Neural progenitor cell (in vitro differentiated cells): Measurements from ENCODE around the gene OR52E1. TPM values are rescaled to one million over a fixed set of nuclear protein-coding genes. Genes with fewer than 3 reads are reported as not detected.

Experiments
- DNase-seq: peaks from one replicate; pipeline ENCODE4 v3.0.0-alpha.2; 2016; ENCODE audit warnings: low spot score
- H2AFZ ChIP-seq: fragments of 200-600 bp; sonication (generic); replicated peaks from 2 replicates; pipeline ENCODE4 v1.6.1; 2016; ENCODE audit warnings: antibody characterized with exemption
- H3F3A ChIP-seq: fragments of 200-600 bp; sonication (generic); 2 replicates; pipeline ENCODE4 v1.6.1; 2016; ENCODE audit warnings: antibody characterized with exemption, low read depth
- H3K27ac ChIP-seq: fragments of 200-600 bp; sonication (generic); 2 replicates; pipeline ENCODE4 v1.5.1; 2016; ENCODE audit warnings: mild to moderate bottlenecking
- H3K27me3 ChIP-seq: fragments of 200-600 bp; sonication (generic); 2 replicates; pipeline ENCODE4 v1.6.1; 2016; ENCODE audit warnings: mild to moderate bottlenecking, moderate library complexity
- H3K36me3 ChIP-seq: fragments of 200-600 bp; sonication (generic); 2 replicates; pipeline ENCODE4 v1.5.1; 2016
- H3K4me1 ChIP-seq: fragments of 200-600 bp; sonication (generic); 2 replicates; pipeline ENCODE4 v1.6.1; 2016; ENCODE audit warnings: mixed run types
- H3K4me2 ChIP-seq: fragments of 200-600 bp; sonication (generic); 2 replicates; pipeline ENCODE4 v1.6.1; 2016
- H3K4me3 ChIP-seq: fragments of 200-600 bp; sonication (generic); 2 replicates; pipeline ENCODE4 v1.5.1; 2016
- H3K79me2 ChIP-seq: fragments of 200-600 bp; sonication (generic); 2 replicates; pipeline ENCODE4 v1.6.1; 2016; ENCODE audit warnings: low read depth
- H3K9ac ChIP-seq: fragments of 200-600 bp; sonication (generic); 2 replicates; pipeline ENCODE4 v1.6.1; 2016
- H3K9me3 ChIP-seq: fragments of 200-600 bp; sonication (generic); 2 replicates; pipeline ENCODE4 v1.5.1; 2016; ENCODE audit warnings: low read depth
- H4K20me1 ChIP-seq: fragments of 200-600 bp; sonication (generic); 2 replicates; pipeline ENCODE4 v1.6.1; 2016; ENCODE audit warnings: low read depth
- H3K27ac Mint-ChIP-seq: 3 replicates; pipeline ENCODE4 v1.8.0; 2021; ENCODE audit warnings: mixed read lengths
- H3K27me3 Mint-ChIP-seq: 2 replicates; pipeline ENCODE4 v1.8.0; 2022; ENCODE audit warnings: low read depth, mild to moderate bottlenecking, inconsistent platforms, moderate library complexity, mixed read lengths; ENCODE audit not compliant: insufficient read depth
- H3K36me3 Mint-ChIP-seq: 3 replicates; pipeline ENCODE4 v1.8.0; 2021; ENCODE audit warnings: mixed read lengths
- H3K4me1 Mint-ChIP-seq: 3 replicates; pipeline ENCODE4 v1.8.0; 2021; ENCODE audit warnings: mixed read lengths
- H3K4me3 Mint-ChIP-seq: 3 replicates; pipeline ENCODE4 v1.8.0; 2021; ENCODE audit warnings: mild to moderate bottlenecking, moderate library complexity, mixed read lengths
- H3K9me3 Mint-ChIP-seq: 3 replicates; pipeline ENCODE4 v1.8.0; 2020; ENCODE audit warnings: mixed read lengths
- EZH2 ChIP-seq: fragments of 200-600 bp; sonication (generic); IDR thresholded peaks from 2 replicates; pipeline ENCODE4 v1.6.1; 2017; ENCODE audit warnings: antibody characterized with exemption, mild to moderate bottlenecking, moderate library complexity
- EZH2phosphoT487 ChIP-seq: fragments of 200-600 bp; sonication (generic); IDR thresholded peaks from 2 replicates; pipeline ENCODE4 v1.6.1; 2017; ENCODE audit warnings: antibody characterized with exemption
- total RNA-seq: library from RNA; depleted of rRNA; stranded (reverse); fragments of >200 nt; gene quantifications from 2 replicates; pipeline ENCODE4 v1.2.3, GENCODE V29; 2015; ENCODE audit warnings: low replicate concordance
- TF ChIP-seq, protein P1 (sequence below): fragments of 200-600 bp; sonication (generic); IDR thresholded peaks from 2 replicates; pipeline ENCODE4 v1.5.1; 2017; ENCODE audit warnings: antibody characterized with exemption, mild to moderate bottlenecking

OR52E1 gene
- total RNA-seq, 1 donor from 2014 or later = not detected

DNA sequence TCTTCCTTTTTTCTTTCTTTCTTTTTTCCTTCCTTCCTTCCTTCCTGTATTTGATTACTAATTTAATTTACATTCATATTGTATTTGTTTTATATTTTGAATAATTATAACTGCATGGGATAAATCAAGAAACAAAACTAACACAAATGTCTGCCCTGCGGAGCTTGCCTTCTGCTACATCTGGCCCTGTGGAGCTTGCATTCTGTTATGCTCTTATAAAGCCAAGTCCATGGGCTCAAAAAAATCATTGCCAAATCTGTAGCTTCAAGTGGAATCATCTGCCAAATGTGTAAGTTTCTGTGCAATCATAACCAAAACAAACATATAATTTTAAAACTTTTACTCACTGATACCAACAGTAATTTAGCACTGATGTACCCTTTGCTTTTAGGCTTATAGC lies 31.0 kb upstream of the OR52E1 start:
- Mint-ChIP-seq H3K4me1 (no peaks in the 10 kb centered on the region), H3K4me3 (no peak overlapping the region), H3K9me3 (no peaks in the 10 kb centered on the region), H3K27ac (no peak overlapping the region), H3K27me3 (no peaks in the 10 kb centered on the region), H3K36me3 (no peaks in the 10 kb centered on the region)
- Histone ChIP-seq H3K79me2 (no peaks in the 10 kb centered on the region), H3K36me3 (no peaks in the 10 kb centered on the region), H3K9ac (no peak overlapping the region), H3K27ac (no peak overlapping the region), H3F3A (no peaks in the 10 kb centered on the region), H3K4me3 (no peak overlapping the region), H3K4me2 (no peak overlapping the region), H3K4me1 (no peaks in the 10 kb centered on the region), H2AFZ (no peak overlapping the region), H3K9me3 (no peaks in the 10 kb centered on the region), H3K27me3 (no peaks in the 10 kb centered on the region), H4K20me1 (no peaks in the 10 kb centered on the region)
- TF ChIP-seq EZH2 = no peak
- TF ChIP-seq, protein P1, sequence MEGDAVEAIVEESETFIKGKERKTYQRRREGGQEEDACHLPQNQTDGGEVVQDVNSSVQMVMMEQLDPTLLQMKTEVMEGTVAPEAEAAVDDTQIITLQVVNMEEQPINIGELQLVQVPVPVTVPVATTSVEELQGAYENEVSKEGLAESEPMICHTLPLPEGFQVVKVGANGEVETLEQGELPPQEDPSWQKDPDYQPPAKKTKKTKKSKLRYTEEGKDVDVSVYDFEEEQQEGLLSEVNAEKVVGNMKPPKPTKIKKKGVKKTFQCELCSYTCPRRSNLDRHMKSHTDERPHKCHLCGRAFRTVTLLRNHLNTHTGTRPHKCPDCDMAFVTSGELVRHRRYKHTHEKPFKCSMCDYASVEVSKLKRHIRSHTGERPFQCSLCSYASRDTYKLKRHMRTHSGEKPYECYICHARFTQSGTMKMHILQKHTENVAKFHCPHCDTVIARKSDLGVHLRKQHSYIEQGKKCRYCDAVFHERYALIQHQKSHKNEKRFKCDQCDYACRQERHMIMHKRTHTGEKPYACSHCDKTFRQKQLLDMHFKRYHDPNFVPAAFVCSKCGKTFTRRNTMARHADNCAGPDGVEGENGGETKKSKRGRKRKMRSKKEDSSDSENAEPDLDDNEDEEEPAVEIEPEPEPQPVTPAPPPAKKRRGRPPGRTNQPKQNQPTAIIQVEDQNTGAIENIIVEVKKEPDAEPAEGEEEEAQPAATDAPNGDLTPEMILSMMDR = no peak
- TF ChIP-seq EZH2phosphoT487 = no peak
- DNase-seq = no peak

DNA sequence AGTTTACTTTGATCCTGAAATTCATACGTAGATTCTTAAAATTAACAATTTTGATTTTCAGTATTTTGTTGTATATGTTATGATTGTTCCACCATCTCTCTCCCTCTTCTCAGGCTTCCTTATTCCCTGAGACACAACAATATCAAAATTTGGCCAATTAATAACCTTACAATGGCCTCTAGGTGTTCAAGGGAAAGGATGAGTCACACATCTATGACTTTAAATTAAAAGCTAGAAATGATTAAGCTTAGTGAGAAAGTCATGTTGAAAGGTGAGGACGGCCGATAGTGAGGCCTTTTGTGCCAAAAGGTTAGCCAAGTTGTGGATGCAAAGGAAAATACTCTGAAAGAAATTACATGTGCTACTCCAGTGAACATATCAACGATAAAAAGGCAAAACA lies 28.5 kb upstream of the OR52E1 start:
- Mint-ChIP-seq H3K4me1 (no peaks in the 10 kb centered on the region), H3K27ac (no peak overlapping the region), H3K36me3 (no peaks in the 10 kb centered on the region), H3K9me3 (no peaks in the 10 kb centered on the region), H3K4me3 (no peak overlapping the region), H3K27me3 (no peaks in the 10 kb centered on the region)
- Histone ChIP-seq H3K4me3 (no peak overlapping the region), H2AFZ (no peak overlapping the region), H3F3A (no peaks in the 10 kb centered on the region), H3K79me2 (no peaks in the 10 kb centered on the region), H3K27ac (no peak overlapping the region), H3K9ac (no peak overlapping the region), H3K27me3 (no peaks in the 10 kb centered on the region), H3K4me2 (no peak overlapping the region), H3K4me1 (no peaks in the 10 kb centered on the region), H4K20me1 (no peaks in the 10 kb centered on the region), H3K36me3 (no peaks in the 10 kb centered on the region), H3K9me3 (no peaks in the 10 kb centered on the region)
- DNase-seq = no peak
- TF ChIP-seq, protein P1 = no peak
- TF ChIP-seq EZH2 = no peak
- no peak for TF ChIP-seq EZH2phosphoT487

DNA sequence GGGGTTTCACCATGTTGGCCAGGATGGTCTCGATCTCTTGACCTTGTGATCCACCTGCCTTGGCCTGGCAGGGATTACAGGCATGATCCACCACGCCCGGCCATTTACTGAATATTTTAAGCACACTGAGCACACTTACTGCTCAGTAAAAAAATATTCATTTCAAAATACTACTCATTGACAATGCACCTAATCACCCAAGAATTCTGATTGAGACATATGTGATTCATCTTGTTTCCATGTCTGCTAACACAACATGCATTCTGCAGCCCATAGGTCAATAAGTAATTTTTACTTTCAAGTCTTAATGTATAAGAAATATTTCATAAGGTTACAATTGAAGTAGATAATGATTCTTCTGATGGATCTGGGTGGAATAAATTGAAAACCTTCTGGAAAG lies 27.3 kb upstream of the OR52E1 start:
- Histone ChIP-seq H2AFZ (no peak overlapping the region), H3K4me3 (no peak overlapping the region), H3K36me3 (no peaks in the 10 kb centered on the region), H3K79me2 (no peaks in the 10 kb centered on the region), H3K9me3 (no peaks in the 10 kb centered on the region), H3K27me3 (no peaks in the 10 kb centered on the region), H3K4me2 (no peak overlapping the region), H4K20me1 (no peaks in the 10 kb centered on the region), H3K9ac (no peak overlapping the region), H3F3A (no peaks in the 10 kb centered on the region), H3K4me1 (no peaks in the 10 kb centered on the region), H3K27ac (no peak overlapping the region)
- DNase-seq = no peak
- Mint-ChIP-seq H3K27ac (no peak overlapping the region), H3K27me3 (no peaks in the 10 kb centered on the region), H3K36me3 (no peaks in the 10 kb centered on the region), H3K9me3 (no peaks in the 10 kb centered on the region), H3K4me3 (no peak overlapping the region), H3K4me1 (peaks cover under 1% of the 10 kb centered on the region)
- TF ChIP-seq, protein P1 = no peak

DNA sequence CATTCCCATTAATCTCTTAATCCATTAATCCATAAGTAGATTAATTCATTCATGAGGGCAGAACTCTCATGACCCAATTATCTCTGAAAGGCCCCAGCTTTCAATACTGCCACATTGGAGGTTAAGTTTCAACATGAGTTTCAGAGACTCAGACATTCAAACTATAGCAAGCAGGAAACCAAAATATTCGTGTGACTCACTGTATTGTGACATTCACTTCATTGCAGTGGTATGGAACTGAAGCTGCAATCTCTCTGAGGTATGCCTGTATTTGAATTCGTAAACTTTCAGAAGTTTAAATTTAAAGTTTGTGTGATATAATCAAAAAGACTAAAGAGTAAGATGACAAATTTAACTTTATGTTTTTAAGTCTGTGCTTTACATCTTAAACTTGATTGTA lies 26.0 kb upstream of the OR52E1 start:
- Mint-ChIP-seq H3K4me1 (peaks cover 7% of the 10 kb centered on the region), H3K27ac (no peak overlapping the region), H3K4me3 (no peak overlapping the region), H3K9me3 (no peaks in the 10 kb centered on the region), H3K36me3 (no peaks in the 10 kb centered on the region), H3K27me3 (no peaks in the 10 kb centered on the region)
- no peaks in the 10 kb centered on the region for H3K36me3 ChIP-seq
- H3K9me3 ChIP-seq = no peaks in the 10 kb centered on the region
- TF ChIP-seq EZH2 = no peak
- H4K20me1 ChIP-seq = no peaks in the 10 kb centered on the region
- no peak overlapping the region for H3K4me2 ChIP-seq
- no peaks in the 10 kb centered on the region for H3K4me1 ChIP-seq
- no peak overlapping the region for H3K4me3 ChIP-seq
- DNase-seq = no peak
- no peak overlapping the region for H2AFZ ChIP-seq
- H3K27ac ChIP-seq = no peak overlapping the region
- H3K79me2 ChIP-seq = no peaks in the 10 kb centered on the region
- no peaks in the 10 kb centered on the region for H3F3A ChIP-seq
- H3K9ac ChIP-seq = no peak overlapping the region
- no peaks in the 10 kb centered on the region for H3K27me3 ChIP-seq
